Measurements from ENCODE around the gene DUSP18. TPM values are rescaled to one million over a fixed set of nuclear protein-coding genes. Genes with fewer than 3 reads are reported as not detected.

DUSP18 gene
- total and polyA plus RNA-seq, 4 donors = 1.0 to 2.3 (median 1.6) TPM

DNA sequence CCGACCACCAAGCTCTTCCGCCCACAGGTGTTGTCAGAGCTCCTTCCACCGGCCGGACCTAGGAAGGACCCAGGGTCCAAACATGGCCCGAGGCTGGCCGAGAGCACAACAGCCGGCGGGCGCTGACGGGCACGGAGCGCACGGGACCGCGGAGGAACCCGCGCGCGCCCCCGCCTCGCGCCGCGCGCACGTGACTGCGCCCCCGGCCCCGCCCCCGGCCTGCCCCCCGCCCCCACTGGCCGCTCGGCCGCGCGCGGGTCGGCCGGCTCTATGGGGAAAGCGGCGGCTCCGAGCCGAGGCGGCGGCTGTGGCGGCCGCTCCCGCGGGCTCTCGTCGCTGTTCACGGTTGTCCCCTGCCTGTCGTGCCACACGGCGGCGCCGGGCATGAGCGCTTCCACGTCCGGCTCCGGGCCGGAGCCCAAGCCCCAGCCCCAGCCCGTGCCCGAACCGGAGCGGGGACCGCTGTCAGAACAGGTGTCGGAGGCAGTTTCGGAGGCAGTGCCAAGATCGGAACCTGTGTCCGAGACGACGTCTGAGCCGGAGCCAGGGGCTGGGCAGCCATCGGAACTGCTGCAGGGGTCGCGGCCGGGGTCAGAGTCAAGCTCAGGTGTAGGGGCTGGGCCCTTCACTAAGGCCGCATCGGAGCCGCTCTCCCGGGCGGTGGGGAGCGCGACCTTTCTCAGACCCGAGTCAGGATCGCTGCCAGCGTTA lies 27.1 kb upstream of the DUSP18 start, which contains the start of gene OSBP2:
TSS of gene OSBP2 (plus strand) at position 235 of the 711 bp plus-strand sequence. CDS start at position 271, 36 bp downstream.
- peak within 1 kb of the TSS; percentile 55 to 72 for H3K27ac ChIP-seq (ENCODE audit: low read depth in 1 of 2, low read length in 2 of 2)
- DNase-seq (ENCODE audit: low spot score) = peak; percentile 36
- H3K4me1 ChIP-seq (ENCODE audit: control insufficient read depth in 4 of 4, insufficient read depth in 4 of 4, low read length in 3 of 4) = peaks cover 3 to 16% (median 5%) of the 10 kb centered on the region in 4 donors
- H3K9me3 ChIP-seq (ENCODE audit: control insufficient read depth in 4 of 4, low read length in 3 of 4) = no peaks in the 10 kb centered on the region
- peak within 1 kb of the TSS; percentile 47 to 72 for H3K9ac ChIP-seq (ENCODE audit: low read depth in 1 of 2, low read length in 2 of 2)
- 3% methylated on average over 87 of the region's 88 CpGs for WGBS
- TF ChIP-seq EGR1 (IDR thresholded peaks at IDR 0.05; ENCODE audit: low read depth in 2 of 2) (no peak), FOXA2 (IDR thresholded peaks at IDR 0.05) (no peak), JUND (IDR thresholded peaks at IDR 0.05) (no peak), HNF4A (conservative IDR thresholded peaks at IDR 0.05) (no peak), HNF4G (IDR thresholded peaks at IDR 0.05) (no peak), NR2F2 (IDR thresholded peaks at IDR 0.05) (no peak), RAD21 (IDR thresholded peaks at IDR 0.05) (no peak), GABPA (IDR thresholded peaks at IDR 0.05 in 1 of 2, conservative IDR thresholded peaks at IDR 0.05 in 1 of 2) (no peak), YY1 (IDR thresholded peaks at IDR 0.05) (no peak), TAF1 (conservative IDR thresholded peaks at IDR 0.05) (no peak), RXRA (IDR thresholded peaks at IDR 0.05) (no peak)
- TF ChIP-seq, protein P1, sequence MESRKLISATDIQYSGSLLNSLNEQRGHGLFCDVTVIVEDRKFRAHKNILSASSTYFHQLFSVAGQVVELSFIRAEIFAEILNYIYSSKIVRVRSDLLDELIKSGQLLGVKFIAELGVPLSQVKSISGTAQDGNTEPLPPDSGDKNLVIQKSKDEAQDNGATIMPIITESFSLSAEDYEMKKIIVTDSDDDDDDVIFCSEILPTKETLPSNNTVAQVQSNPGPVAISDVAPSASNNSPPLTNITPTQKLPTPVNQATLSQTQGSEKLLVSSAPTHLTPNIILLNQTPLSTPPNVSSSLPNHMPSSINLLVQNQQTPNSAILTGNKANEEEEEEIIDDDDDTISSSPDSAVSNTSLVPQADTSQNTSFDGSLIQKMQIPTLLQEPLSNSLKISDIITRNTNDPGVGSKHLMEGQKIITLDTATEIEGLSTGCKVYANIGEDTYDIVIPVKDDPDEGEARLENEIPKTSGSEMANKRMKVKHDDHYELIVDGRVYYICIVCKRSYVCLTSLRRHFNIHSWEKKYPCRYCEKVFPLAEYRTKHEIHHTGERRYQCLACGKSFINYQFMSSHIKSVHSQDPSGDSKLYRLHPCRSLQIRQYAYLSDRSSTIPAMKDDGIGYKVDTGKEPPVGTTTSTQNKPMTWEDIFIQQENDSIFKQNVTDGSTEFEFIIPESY (IDR thresholded peaks at IDR 0.05) = no peak
- TF ChIP-seq, protein P2, sequence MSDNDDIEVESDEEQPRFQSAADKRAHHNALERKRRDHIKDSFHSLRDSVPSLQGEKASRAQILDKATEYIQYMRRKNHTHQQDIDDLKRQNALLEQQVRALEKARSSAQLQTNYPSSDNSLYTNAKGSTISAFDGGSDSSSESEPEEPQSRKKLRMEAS (IDR thresholded peaks at IDR 0.05) = no peak
- TF ChIP-seq, protein P3, sequence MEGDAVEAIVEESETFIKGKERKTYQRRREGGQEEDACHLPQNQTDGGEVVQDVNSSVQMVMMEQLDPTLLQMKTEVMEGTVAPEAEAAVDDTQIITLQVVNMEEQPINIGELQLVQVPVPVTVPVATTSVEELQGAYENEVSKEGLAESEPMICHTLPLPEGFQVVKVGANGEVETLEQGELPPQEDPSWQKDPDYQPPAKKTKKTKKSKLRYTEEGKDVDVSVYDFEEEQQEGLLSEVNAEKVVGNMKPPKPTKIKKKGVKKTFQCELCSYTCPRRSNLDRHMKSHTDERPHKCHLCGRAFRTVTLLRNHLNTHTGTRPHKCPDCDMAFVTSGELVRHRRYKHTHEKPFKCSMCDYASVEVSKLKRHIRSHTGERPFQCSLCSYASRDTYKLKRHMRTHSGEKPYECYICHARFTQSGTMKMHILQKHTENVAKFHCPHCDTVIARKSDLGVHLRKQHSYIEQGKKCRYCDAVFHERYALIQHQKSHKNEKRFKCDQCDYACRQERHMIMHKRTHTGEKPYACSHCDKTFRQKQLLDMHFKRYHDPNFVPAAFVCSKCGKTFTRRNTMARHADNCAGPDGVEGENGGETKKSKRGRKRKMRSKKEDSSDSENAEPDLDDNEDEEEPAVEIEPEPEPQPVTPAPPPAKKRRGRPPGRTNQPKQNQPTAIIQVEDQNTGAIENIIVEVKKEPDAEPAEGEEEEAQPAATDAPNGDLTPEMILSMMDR (IDR thresholded peaks at IDR 0.05; ENCODE audit: low read depth, low read length, missing input control) = no peak
- TF ChIP-seq, protein P4, sequence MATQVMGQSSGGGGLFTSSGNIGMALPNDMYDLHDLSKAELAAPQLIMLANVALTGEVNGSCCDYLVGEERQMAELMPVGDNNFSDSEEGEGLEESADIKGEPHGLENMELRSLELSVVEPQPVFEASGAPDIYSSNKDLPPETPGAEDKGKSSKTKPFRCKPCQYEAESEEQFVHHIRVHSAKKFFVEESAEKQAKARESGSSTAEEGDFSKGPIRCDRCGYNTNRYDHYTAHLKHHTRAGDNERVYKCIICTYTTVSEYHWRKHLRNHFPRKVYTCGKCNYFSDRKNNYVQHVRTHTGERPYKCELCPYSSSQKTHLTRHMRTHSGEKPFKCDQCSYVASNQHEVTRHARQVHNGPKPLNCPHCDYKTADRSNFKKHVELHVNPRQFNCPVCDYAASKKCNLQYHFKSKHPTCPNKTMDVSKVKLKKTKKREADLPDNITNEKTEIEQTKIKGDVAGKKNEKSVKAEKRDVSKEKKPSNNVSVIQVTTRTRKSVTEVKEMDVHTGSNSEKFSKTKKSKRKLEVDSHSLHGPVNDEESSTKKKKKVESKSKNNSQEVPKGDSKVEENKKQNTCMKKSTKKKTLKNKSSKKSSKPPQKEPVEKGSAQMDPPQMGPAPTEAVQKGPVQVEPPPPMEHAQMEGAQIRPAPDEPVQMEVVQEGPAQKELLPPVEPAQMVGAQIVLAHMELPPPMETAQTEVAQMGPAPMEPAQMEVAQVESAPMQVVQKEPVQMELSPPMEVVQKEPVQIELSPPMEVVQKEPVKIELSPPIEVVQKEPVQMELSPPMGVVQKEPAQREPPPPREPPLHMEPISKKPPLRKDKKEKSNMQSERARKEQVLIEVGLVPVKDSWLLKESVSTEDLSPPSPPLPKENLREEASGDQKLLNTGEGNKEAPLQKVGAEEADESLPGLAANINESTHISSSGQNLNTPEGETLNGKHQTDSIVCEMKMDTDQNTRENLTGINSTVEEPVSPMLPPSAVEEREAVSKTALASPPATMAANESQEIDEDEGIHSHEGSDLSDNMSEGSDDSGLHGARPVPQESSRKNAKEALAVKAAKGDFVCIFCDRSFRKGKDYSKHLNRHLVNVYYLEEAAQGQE (IDR thresholded peaks at IDR 0.05) = no peak
- TF ChIP-seq, protein P5, sequence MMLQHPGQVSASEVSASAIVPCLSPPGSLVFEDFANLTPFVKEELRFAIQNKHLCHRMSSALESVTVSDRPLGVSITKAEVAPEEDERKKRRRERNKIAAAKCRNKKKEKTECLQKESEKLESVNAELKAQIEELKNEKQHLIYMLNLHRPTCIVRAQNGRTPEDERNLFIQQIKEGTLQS (IDR thresholded peaks at IDR 0.05) = no peak
- H3K36me3 ChIP-seq (ENCODE audit: control insufficient read depth in 4 of 4, insufficient read depth in 3 of 4, low read depth in 1 of 4, low read length in 3 of 4) = no peaks in the 10 kb centered on the region
- H3K4me3 ChIP-seq (ENCODE audit: low read depth in 1 of 3, low read length in 3 of 3) = peak within 1 kb of the TSS; percentile 50 to 75 (median 70)
- H3K27me3 ChIP-seq (ENCODE audit: control insufficient read depth in 4 of 4, insufficient read depth in 4 of 4, low read length in 3 of 4) = no peaks in the 10 kb centered on the region

Measured in liver (tissue), 9 donors.